Fibroblast of skin of right quadriceps (primary cell): ENCODE data around the gene TENT4A.
A peak's percentile ranks its signal among the peaks of the same experiment; 100 is the strongest.

Experiments
- DNase-seq: peaks from one replicate; pipeline ENCODE4 v3.0.0-alpha.2; 2013

TENT4A gene

GRCh38 chr5:6734243-6734700, 21.0 kb downstream of the TENT4A start:
- no peak for DNase-seq

- DNase-seq: no peak
These were observed 21.5 kb downstream of the TENT4A start for GRCh38 chr5:6734781-6735180.

DNA sequence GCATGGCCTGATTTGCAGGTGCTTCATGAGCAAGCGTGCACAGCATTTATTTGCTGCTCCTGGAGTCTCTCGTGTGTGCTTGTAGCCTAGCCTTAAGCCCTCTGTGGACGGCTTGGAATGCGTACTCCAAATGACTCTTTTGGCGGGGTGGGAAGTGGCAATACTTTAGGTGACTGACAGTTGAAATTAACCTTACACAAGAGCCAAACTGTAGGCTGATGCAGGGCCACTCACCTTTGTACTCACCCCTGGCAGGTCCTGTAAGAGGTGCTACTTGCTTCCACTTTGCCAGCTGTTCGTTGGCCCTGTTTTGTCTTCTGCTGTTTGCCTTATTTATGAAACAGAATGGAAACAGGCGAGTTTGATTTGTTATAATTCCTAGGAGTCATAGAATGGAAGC, 22.9 kb downstream of the TENT4A start:
- DNase-seq: no peak

GRCh38 chr5:6736524-6737042, 23.4 kb downstream of the TENT4A start:
- no peak for DNase-seq

- no peak for DNase-seq
These were observed 24.1 kb downstream of the TENT4A start for GRCh38 chr5:6737043-6737941.

- no peak for DNase-seq
These were observed 26.4 kb downstream of the TENT4A start for GRCh38 chr5:6739603-6740002.

GRCh38 chr5:6740586-6741150, 27.4 kb downstream of the TENT4A start:
- DNase-seq: no peak

DNA sequence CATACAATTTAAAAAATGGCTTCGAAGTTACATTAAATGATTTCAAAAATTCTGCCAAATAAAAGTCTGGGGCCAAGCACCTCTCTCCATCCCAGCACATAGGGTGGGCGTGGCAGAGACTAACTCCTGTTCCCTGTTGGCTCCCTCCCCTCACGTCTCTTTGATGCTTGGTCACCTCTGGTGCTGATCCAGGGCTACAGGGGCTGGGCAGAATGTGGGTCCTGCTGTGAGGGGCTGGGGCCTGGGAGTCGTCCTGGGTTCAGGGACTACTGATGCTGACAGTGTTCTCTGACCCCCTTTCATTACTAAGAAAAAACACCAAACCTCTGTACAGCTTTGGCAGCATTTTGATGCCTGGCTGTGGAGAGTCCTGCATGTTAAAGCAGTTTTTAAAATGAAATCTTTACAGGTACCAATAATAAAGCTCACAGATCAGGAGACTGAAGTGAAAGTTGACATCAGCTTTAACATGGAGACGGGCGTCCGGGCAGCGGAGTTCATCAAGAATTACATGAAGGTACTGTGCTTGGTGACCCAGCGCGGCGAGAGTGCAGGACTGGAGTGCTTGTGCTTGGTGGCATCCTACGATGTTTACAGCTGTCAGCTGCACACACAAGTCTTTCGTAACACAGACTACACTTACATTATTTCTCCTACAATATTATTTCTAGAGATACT, 29.0 kb downstream of the TENT4A start:
- DNase-seq: no peak

GRCh38 chr5:6743161-6743560, 29.9 kb downstream of the TENT4A start:
- DNase-seq: no peak

DNA sequence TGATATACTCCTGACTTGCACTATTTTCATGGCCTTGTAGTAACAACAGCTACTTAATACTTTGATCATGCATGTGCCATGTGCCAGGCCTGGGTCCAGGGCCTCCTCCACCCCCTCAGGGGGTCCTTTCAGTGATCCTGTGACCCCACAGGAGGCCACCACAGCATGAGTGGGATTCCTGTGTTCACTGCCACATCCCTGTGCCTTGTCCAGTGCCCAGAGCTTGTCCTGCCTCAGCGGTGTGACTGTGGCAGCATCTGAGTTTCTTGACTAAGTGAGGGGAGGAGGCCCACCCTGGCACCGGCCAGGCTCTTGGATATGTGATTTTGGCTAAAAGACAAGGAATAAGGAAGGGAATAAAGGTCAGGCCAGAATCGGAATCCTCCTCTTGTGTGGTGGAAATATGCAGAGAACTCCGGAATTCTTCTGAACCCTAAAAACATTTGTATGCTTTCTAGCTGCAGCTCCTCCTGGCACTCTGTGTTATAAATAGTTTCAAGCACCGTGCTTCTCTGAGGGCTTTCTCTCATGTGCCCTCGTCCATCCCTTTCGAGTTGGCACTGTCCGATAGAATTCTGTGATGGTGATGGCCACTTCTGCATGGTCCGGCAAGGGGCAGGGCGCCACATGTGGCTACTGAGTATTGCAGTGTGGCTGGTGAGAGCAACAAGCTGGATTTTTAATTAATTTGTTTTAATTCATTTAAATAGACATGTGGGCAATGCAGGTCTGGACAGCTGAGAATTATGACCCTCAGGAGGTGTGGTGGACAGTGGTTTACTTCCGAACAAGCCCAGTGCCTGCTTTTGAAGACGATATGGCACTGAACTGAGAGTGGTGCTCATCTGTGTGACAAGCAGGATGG, 31.8 kb downstream of the TENT4A start:
- no peak for DNase-seq

DNA sequence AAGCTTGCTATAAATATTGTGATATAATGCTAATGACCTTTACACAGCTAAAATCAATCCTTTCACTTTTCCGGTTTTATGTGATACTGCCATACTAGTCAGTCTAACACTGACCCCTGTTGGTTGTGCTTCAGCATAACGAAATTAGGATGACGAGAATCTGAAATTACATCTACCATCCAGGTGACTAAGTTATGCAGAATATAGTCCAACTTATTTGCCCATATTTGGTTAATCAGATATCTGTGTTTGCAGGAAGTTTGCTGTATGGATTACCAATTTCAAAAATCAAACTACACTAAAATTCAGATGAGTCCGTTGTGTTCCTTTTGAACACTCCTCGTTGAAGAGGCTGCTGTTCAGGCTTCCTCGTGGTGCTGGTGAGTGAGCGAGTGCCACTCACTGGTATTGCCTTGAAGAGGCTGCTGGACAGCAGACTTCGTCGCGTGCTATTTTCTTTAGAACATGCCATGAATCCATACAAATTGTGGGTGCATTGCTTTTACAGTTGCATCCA, 32.5 kb downstream of the TENT4A start:
- peak; percentile 53 for DNase-seq

GRCh38 chr5:6746244-6746643, 33.0 kb downstream of the TENT4A start:
- no peak for DNase-seq

DNA sequence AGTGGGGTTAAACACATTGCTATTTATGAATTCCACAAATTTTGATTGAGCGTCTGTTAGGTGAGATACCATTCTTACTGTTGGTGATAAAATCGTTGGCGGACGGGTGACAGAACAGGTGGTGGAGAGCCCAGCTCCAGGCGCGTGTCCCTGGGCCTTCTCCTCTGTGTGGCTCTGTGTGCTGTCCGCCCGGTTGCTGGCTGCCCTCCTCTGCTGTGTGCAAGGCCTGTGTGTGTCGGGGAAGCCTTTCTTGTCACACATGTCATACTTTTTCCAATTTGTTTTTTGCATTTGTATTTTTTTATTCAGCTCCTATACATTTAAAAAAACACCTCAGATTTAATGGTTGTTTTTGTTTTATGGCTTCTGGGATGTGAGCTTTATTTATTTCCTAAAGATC, 33.9 kb downstream of the TENT4A start:
- DNase-seq: no peak

DNA sequence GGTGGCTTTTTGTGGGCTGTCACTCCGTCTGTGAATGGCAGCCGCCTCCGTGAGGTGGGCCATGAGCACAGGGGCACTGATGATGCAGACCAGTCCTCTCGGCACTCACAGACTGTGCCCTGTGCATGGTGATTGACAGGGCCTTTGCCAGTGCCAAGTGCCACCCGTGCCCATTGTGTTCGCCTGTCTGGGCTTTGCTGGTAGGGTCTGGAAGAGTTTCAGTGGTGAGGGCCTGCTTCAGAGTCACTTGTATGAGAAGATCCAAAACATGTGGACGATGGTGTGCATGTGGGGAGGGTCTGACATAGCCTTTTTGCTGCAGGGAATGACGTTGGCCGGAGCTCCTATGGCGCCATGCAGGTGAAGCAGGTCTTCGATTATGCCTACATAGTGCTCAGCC, 34.9 kb downstream of the TENT4A start:
- DNase-seq: no peak

GRCh38 chr5:6749026-6749716, 35.9 kb downstream of the TENT4A start:
- no peak for DNase-seq

DNA sequence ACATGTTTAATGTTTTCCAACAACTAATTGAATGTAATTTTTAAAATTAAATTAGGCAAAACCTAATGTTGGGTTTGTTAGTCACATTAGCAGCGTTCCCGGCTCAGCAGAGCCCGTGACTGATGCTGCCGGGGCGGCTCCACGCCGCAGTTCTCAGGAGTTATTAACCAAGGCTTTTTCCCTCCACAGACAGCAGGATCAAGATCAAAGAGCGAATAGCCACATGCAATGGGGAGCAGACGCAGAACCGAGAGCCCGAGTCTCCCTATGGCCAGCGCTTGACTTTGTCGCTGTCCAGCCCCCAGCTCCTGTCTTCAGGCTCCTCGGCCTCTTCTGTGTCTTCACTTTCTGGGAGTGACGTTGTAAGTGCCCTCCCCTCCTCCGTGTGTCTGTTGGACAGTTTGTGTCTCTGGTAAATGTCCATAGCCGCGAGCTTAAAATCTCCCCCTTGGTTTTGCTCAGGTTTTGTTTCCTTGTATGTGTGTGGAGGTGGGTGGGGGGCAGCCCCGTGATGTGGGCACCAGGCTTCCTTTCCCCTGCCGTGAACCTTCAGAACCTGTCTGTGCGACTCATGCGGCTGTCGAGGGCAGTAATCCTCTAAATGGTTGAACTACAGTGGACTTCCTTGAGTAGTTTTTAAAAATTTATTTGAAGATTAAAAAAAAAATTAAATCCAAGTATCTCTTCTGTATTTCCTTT, 37.1 kb downstream of the TENT4A start:
- no peak for DNase-seq

DNA sequence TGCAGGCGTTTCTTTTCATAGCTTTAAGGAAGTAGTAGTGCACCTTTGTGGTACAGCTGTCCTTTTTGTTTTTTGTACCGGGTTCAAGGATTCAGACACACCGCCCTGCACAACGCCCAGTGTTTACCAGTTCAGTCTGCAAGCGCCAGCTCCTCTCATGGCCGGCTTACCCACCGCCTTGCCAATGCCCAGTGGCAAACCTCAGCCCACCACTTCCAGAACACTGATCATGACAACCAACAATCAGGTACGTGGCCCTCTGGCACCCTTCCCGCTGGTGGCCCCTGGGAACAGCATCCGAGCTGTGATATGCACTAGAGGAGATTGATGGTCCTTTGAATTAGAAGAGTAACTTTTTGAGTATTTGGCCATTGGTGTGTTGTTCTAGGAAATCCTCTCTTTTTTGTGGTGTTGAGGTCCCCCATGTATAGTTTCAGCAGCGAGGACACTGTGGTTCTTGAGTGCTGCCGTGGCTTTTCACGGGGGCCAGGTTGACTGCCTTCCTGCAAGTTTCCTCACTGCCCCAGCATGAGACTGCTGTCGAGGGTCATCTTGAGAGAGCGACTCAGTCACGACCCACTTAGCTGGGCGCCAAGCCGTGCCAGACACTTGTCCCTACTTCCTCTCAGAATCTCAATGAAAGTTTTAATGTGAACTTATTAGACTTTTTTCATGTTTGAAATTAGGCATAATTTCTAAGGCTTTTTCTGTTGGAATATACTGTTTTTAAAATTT, 37.9 kb downstream of the TENT4A start:
- no peak for DNase-seq

GRCh38 chr5:6752236-6752635, 39.0 kb downstream of the TENT4A start:
- DNase-seq: no peak

DNA sequence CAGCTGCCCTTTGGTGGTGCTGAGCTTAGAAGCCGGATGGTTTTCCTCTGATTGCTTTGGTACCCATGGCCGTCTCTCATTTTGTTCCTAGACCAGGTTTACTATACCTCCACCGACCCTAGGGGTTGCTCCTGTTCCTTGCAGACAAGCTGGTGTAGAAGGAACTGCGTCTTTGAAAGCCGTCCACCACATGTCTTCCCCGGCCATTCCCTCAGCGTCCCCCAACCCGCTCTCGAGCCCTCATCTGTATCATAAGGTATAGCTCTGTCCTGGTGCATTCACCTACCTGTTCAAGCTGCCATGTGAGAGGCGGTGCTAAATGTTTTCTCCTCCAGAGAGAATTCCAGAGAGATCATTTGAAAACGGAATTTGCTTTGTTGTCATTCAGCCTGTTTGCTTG, 39.5 kb downstream of the TENT4A start:
- no peak for DNase-seq

GRCh38 chr5:6753851-6754250, 40.6 kb downstream of the TENT4A start:
- DNase-seq: no peak
